PFSK-1 (cell line): ENCODE measurements around the gene CAPN10.

ENCODE experiments used
- FOXP2 ChIP-seq: optimal IDR thresholded peaks from 2 replicates; pipeline ENCODE3; 2011; ENCODE audit warnings: borderline replicate concordance, control low read depth, inconsistent platforms; ENCODE audit not compliant: insufficient read depth; ENCODE audit errors: extremely low read length, extremely low read depth
- POLR2AphosphoS5 ChIP-seq: IDR thresholded peaks from 2 replicates; pipeline ENCODE4 v1.6.1; 2012; ENCODE audit warnings: low read depth, mild to moderate bottlenecking, control low read depth, low read length, moderate library complexity
- SIN3A ChIP-seq: IDR thresholded peaks from 2 replicates; pipeline ENCODE4 v1.6.1; 2012; ENCODE audit warnings: mild to moderate bottlenecking, low read length, moderate library complexity, borderline replicate concordance; ENCODE audit not compliant: insufficient read depth
- TAF1 ChIP-seq: IDR thresholded peaks from 2 replicates; pipeline ENCODE4 v1.6.1; 2012; ENCODE audit warnings: low read length, control low read depth, borderline replicate concordance; ENCODE audit not compliant: insufficient read depth
- TF ChIP-seq, protein P1 (sequence below), 2 experiments: IDR thresholded peaks; 2 replicates each; pipeline versions ENCODE4 v1.6.1 to v1.8.0; 2011 to 2012; ENCODE audit warnings: low read depth in 2 of 2, low read length in 2 of 2, control low read depth in 1 of 2, inconsistent platforms in 1 of 2, mild to moderate bottlenecking in 1 of 2, moderate library complexity in 1 of 2; ENCODE audit not compliant: insufficient read depth in 1 of 2

The CAPN10 gene

GRCh38 chr2:240595381-240596079 is 9.0 kb downstream of the CAPN10 start:
- no peak for TF ChIP-seq SIN3A
- TF ChIP-seq, protein P1, sequence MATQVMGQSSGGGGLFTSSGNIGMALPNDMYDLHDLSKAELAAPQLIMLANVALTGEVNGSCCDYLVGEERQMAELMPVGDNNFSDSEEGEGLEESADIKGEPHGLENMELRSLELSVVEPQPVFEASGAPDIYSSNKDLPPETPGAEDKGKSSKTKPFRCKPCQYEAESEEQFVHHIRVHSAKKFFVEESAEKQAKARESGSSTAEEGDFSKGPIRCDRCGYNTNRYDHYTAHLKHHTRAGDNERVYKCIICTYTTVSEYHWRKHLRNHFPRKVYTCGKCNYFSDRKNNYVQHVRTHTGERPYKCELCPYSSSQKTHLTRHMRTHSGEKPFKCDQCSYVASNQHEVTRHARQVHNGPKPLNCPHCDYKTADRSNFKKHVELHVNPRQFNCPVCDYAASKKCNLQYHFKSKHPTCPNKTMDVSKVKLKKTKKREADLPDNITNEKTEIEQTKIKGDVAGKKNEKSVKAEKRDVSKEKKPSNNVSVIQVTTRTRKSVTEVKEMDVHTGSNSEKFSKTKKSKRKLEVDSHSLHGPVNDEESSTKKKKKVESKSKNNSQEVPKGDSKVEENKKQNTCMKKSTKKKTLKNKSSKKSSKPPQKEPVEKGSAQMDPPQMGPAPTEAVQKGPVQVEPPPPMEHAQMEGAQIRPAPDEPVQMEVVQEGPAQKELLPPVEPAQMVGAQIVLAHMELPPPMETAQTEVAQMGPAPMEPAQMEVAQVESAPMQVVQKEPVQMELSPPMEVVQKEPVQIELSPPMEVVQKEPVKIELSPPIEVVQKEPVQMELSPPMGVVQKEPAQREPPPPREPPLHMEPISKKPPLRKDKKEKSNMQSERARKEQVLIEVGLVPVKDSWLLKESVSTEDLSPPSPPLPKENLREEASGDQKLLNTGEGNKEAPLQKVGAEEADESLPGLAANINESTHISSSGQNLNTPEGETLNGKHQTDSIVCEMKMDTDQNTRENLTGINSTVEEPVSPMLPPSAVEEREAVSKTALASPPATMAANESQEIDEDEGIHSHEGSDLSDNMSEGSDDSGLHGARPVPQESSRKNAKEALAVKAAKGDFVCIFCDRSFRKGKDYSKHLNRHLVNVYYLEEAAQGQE (IDR thresholded peaks at IDR 0.05; ENCODE audit: insufficient read depth in 1 of 2, low read depth in 2 of 2, low read length in 2 of 2): no peak
- no peak for TF ChIP-seq TAF1
- no peak for TF ChIP-seq POLR2AphosphoS5
- no peak for TF ChIP-seq FOXP2

- no peak for TF ChIP-seq POLR2AphosphoS5
- no peak for TF ChIP-seq SIN3A
- no peak for TF ChIP-seq TAF1
- TF ChIP-seq, protein P1 (IDR thresholded peaks at IDR 0.05; ENCODE audit: insufficient read depth in 1 of 2, low read depth in 2 of 2, low read length in 2 of 2): no peak
- no peak for TF ChIP-seq FOXP2
Observed at GRCh38 chr2:240596080-240596460, 9.5 kb downstream of the CAPN10 start.

GRCh38 chr2:240596491-240596931 is 10.0 kb downstream of the CAPN10 start:
- TF ChIP-seq, protein P1 (IDR thresholded peaks at IDR 0.05; ENCODE audit: insufficient read depth in 1 of 2, low read depth in 2 of 2, low read length in 2 of 2): no peak
- no peak for TF ChIP-seq FOXP2

DNA sequence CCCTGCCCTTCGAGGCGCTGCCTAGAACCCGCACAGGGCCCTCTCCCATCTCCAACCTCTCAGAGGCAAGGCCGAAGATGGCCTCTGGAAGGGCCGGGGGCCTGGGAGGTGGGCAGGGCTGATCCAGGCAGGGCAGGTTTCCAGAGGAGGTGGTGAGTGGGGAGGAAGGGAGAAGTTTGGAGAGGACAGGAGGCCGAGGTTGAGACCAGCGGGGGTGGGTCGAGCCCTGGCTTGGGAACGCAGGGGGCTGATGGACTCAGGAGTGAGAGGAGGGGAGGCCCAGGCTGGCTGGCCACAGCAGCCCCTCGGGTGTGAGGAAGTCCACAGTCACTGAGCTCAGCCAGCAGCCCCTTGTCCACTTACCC is 10.5 kb downstream of the CAPN10 start:
- TF ChIP-seq SIN3A (no peak), FOXP2 (no peak), POLR2AphosphoS5 (no peak), TAF1 (no peak)
- TF ChIP-seq, protein P1 (IDR thresholded peaks at IDR 0.05; ENCODE audit: insufficient read depth in 1 of 2, low read depth in 2 of 2, low read length in 2 of 2): no peak
